SH-SY5Y (cell line): ENCODE data around the gene WDR64.

Source experiments
- GATA2 ChIP-seq: IDR thresholded peaks from 2 replicates; pipeline ENCODE4 v1.6.1; 2011; ENCODE audit warnings: mild to moderate bottlenecking, low read depth, low read length
- GATA3 ChIP-seq: IDR thresholded peaks from 2 replicates; pipeline ENCODE4 v1.6.1; 2011; ENCODE audit warnings: low read depth, mild to moderate bottlenecking, low read length, moderate library complexity

- TF ChIP-seq GATA2, result no peak
- TF ChIP-seq GATA3, result no peak
Measured at GRCh38 chr1:241837901-241838300, 185.8 kb downstream of the WDR64 start.
